ENCODE results near the gene TBX15. TPM values are rescaled to one million over a fixed set of nuclear protein-coding genes. Genes with fewer than 3 reads are reported as not detected.

Gene TBX15
- total RNA-seq, 4 donors from 2014 or later = 1.8 to 4.1 (median 3.2) TPM

DNA sequence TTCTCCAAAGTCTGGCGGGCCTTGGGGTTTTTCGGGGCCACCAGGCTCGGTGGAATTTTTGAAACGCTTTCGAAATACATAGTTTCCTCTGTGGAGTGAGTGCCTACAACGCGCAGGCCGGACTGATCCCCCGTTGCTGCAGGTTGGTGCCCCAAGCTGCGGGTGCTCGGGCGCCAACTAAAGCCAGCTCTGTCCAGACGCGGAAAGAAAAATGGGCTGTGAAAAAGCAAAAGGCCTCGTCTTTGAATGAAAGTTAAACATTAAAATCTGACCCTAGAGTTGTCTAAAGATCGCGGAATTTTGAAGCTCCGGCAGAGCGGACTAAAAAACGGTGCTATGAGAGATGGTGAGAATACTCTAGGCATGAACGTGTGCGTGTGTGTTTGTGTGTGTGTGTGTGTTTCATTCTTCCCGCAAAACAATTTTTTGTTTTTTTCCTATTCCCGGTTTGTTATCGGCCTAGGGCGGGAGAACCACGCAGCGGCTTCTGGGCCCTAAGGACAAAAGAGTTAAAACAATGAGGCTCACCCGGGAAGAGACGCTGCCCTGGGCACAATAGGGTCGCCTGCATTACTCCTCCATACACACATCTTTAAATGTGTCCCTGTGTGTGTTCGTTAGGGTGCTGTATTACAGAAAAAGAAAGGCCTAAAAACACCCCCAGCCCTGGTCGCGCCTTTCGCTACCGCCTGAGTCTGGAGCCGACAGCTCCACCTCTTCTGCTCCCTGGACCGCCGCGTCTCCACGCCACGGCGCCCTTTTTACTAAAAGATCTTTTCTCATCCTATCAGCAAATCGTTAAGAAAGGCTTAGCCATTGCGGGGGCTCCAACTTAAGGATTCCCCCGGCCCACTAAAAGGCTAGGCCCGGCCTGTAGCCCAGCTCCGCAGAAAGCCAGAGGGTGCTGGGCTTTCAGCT, 3.2 kb downstream of the TBX15 start:
- TF ChIP-seq, protein P1, sequence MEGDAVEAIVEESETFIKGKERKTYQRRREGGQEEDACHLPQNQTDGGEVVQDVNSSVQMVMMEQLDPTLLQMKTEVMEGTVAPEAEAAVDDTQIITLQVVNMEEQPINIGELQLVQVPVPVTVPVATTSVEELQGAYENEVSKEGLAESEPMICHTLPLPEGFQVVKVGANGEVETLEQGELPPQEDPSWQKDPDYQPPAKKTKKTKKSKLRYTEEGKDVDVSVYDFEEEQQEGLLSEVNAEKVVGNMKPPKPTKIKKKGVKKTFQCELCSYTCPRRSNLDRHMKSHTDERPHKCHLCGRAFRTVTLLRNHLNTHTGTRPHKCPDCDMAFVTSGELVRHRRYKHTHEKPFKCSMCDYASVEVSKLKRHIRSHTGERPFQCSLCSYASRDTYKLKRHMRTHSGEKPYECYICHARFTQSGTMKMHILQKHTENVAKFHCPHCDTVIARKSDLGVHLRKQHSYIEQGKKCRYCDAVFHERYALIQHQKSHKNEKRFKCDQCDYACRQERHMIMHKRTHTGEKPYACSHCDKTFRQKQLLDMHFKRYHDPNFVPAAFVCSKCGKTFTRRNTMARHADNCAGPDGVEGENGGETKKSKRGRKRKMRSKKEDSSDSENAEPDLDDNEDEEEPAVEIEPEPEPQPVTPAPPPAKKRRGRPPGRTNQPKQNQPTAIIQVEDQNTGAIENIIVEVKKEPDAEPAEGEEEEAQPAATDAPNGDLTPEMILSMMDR (IDR thresholded peaks at IDR 0.05) = no peak
- DNase-seq (ENCODE audit: low spot score) (no peak), ATAC-seq (ENCODE audit: low FRiP score) (no peak)

DNA sequence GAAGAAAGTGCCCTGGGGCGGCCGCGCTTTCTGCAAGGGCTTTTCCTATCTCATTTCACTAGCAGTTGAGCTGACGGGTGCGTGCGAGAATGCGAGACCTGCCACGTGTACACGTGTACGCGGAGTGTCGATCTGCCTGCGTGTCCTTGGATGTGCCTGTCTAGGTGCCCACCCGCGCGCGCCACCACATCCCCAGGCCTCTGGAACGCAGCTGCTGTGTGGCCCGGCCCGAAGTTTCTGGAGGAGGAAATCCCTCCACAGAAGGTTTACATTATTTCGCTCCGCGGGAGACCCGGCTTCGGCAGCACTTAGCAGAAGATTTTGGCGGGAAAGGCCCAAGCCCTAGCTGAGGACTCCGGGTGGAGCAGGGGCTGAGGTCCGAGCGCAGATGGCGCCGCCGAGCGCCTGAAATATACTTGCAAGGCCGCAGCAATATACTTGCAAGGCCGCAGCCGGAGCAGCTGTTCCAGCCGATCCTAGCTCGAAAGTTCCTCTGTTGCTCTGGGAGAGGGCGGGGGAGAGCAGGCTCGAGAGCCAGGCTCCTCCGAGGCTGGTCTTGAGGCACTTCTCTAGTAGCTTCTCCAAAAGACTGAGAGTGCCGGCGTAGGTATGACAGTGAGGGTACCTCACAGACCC, 3.9 kb downstream of the TBX15 start:
- ATAC-seq (ENCODE audit: low FRiP score) (peak; percentile 33), DNase-seq (ENCODE audit: low spot score) (no peak)
- TF ChIP-seq, protein P1 (IDR thresholded peaks at IDR 0.05) = no peak

DNA sequence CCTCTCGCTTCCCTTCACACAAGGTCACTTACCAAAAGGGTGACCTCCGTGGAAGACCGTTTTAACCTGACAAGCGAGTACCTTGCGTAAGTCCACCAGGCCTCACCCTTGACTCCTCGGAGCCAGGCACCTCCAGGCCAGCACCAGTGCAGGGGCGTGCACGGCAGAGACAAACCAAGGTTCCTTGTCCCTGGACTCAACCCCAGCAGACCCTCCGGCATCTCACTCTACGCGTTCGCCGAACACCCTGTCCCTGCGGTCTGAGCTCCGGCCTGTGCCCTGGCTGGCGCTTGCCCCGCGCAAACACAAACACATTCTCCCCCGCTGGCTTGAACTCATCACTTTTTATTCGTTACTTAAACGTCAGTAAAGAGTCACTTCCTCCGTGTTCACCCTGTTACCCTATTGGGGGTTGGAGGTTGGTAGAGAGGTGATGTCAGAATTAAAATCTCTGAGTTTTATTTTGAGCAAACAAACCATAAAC, 4.5 kb downstream of the TBX15 start:
- ATAC-seq (ENCODE audit: low FRiP score) (no peak), DNase-seq (ENCODE audit: low spot score) (no peak)
- TF ChIP-seq, protein P1 (IDR thresholded peaks at IDR 0.05) = no peak

DNA sequence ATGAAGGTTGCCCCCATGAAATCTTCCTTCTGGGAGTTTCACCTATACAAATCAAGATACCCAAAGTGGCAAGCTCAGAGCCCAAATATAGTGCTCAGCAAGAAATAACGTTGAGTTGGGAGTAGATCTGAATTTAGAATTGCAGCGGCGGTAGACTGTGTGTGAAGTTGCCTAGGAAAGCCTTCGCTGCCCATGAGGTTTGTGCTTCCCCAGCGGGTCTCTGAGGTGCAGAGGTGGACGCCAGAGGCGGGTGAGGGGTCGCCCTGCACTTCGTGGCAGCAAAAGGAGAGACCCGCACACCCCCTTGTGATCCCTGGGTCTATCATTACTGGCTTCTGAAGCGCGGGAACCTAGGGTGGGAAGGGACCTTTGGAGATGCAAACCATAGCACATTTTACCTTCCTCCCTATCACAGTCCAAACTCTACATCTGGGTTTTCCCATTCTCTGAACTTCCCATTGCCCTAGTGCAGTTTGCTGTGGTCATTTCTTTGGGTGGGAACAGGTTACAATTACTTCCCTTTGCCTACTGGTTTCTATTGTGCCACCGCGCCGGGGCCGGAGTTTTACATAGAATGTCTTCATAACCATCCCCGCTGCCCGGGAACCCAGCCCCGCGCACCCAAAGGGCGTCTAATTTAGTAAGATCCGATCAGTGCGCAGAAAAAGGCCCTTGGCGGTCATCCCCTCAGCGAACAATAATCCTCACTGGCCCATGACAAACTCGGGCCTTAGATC, 5.2 kb downstream of the TBX15 start:
- TF ChIP-seq, protein P1 (IDR thresholded peaks at IDR 0.05) = no peak
- DNase-seq (ENCODE audit: low spot score) (no peak), ATAC-seq (ENCODE audit: low FRiP score) (peak; percentile 28)

DNA sequence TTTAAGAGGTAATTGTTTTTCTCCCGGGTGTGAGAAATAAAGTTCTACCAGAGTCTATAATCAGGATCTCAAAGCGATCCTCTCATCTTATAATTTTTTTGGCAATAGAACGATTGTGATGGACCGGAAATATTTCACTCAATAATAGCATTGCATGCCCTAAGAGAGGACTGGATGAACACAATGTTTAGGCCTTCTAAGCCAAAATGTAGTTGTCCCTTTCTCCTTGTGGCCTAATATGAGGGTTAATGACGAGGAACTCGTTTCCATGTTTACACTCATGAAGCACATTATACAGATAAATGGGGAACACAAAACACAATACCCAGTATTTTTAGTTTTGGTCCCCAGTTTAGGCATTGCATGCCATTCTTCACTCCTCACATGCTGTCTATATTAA, 5.9 kb downstream of the TBX15 start:
- TF ChIP-seq, protein P1 (IDR thresholded peaks at IDR 0.05) = no peak
- ATAC-seq (ENCODE audit: low FRiP score) (no peak), DNase-seq (ENCODE audit: low spot score) (no peak)

DNA sequence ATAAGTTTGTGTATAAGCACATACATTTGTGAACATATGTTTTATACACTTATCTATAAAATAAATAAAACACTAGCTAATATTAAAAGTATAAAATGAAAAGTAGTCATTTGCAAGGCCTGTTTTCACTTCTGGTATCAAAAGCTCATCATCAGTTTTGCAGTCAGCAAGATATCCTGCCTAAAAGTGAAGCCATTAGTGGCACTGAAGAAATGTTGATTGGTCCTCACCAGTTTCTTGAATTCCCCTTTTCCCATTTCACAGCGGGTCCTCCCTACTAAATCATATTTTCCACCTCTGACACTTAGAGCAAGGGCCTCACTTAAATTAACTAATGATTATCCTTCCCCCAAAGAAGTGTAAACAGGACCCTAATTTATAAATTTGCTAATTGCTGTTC, 6.7 kb downstream of the TBX15 start:
- DNase-seq (ENCODE audit: low spot score) (no peak), ATAC-seq (ENCODE audit: low FRiP score) (no peak)
- TF ChIP-seq, protein P1 (IDR thresholded peaks at IDR 0.05) = no peak
